NCI-H82 treated with DMSO at 0.1 percent for 48 hours (cell line): ENCODE results near the gene MPZL3.

Source experiments
- DNase-seq: peaks from one replicate; lab custom pipeline; 2025; ENCODE audit not compliant: unreplicated experiment; lab: John Stamatoyannopoulos, UW

Gene MPZL3

DNA sequence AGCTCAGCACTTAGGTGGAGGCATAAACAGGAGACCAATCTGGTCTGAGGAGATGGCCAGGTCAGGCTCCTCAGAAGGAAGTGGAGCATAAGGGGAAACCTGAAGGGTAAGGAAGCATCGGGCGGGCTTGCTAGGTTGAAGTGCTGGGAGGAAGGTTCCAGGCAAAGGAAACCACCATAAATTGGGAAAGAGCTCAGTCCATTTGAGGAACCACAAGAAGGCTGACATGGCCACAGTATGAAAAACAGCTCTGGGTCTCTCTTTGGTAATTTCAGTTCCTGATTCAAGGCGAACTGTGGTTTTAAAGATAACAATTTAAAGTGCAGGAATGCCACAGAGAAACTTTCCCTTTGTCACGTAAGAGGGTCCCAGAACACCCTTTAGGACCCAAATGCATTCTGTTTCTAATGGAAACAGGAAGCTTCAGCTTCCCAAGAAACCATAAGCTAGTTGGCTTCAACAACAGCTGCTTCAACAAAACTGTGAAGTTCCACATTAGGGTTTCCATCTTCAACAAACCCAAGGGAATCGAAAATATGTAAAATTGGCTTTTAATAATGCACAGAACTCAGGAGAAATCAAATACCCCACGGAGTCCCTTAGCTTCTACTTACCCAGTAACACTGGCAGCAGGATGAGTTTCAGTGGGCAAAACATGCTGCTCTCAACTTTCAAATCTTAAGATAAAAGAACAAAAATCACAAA lies 37.8 kb downstream of the MPZL3 start:
- no peak for DNase-seq

DNA sequence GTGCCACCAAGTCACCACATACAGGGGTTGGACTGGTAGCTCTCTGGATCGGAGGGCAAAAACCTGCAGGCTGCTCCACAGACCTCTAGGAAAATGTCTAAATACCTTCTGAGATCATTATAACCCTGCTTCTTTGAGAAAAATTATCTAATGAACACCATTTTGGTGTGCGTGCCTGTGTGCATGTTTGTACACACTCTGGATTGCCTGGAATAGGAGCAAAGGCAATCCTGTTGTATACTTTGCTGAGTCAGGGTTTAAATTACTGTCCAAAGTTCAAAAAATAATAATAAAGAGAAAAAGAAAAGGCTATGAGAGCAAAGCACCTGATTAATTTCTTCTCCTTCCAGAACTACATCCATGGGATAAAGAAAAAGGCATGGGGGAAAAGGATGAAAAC lies 38.4 kb downstream of the MPZL3 start:
- DNase-seq: no peak

DNA sequence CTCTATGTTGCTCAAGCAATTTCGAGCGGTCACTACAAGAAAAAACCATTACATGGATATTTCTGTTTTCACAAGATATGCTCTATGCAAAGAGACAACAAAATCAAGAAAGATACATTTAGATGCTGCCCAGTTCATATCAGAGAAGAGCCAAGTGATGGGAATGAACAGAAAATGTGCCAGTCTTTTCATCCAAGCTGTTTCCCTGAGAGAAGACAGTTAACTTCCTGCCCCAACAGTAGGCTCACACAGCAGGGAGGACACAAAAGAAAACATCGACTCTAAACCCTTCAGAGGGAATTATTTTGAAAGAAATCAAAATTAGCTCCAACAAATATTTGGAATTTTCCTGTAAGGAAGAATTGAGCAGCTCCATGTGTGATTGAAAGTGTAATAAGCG lies 39.0 kb downstream of the MPZL3 start:
- no peak for DNase-seq

DNA sequence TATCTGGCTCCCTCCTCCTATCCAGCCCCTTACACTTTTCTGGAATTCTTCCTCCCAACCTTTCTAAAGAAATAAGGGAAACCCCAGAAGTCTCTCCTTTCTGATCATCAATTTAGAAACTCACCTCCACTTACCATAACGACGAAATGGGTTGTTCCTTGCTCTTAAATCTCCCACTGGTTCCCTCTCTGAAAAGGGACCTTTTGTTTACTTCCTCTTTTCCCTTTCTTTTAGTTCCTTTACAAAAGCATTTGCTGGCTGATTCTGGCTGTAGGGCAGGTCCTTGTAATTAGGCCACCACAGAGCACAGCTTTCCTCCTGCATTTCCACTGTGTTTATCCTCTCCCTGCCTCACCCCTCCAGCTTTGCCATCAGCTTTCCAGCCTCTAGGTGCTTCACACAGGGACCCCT lies 39.4 kb downstream of the MPZL3 start:
- no peak for DNase-seq

DNA sequence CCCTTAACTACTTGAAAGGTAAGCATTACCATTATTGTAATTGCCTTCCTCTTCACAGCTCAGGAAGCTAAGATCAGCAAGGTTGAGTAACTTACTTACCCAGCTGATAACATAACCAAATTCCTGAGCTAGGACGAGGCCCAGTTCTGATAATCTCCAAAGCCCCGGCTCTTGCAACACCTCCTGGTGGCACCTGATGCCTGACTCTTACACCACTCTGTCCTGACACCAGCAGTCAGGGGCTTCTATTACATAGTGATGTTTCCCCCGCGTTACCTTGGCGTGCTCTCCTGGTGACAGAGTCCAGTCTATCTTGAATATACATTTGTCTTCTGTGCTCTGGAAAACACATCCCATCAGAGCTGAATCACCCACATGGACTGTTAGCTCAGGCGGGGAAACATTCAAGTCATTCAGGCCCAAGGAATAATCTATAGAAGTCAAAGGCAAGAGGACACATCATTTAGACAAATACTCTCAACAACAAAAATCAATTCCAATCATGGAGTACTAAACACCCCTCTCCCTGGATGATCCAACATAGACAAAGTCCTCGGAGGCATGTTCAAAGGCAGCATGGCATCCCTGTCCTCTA lies 39.9 kb downstream of the MPZL3 start:
- no peak for DNase-seq

DNA sequence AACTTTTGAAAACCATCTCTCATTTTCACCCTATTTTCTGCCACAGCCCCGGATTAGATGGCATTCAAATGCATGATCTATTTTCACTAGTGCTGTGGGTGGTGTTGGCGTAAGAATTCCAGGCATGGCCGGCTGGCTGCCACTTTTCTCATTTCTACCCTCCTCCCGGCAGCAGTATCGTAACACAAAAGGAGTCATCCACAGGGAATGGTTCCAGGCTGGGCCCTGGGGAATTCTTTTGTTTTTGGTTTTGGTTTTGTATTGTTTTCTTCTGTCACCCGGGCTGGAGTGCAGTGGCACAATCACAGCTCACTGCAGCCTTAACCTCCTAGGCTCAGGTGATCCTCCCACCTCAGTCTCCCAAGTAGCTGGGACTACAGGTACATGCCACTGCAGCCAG lies 41.2 kb downstream of the MPZL3 start:
- DNase-seq: no peak

DNA sequence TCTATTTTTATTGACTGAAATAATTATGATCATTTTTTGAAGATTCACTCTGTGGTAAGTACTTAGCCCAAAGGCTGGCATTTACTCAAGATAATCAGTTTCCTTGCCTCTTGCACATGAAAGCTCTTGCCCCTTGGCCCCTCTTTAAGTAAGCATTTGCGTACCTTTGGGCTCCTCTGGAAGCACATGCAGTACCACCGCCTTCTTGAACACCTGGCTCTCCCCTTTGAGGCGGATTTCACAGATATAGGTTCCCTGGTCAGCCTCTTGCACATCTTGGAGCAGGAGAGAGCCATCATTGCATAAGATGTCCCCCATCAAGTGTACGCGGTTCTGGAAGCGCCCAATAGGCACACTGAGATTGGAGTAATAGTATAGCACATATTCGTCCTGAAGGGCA lies 41.8 kb downstream of the MPZL3 start:
- DNase-seq: no peak

DNA sequence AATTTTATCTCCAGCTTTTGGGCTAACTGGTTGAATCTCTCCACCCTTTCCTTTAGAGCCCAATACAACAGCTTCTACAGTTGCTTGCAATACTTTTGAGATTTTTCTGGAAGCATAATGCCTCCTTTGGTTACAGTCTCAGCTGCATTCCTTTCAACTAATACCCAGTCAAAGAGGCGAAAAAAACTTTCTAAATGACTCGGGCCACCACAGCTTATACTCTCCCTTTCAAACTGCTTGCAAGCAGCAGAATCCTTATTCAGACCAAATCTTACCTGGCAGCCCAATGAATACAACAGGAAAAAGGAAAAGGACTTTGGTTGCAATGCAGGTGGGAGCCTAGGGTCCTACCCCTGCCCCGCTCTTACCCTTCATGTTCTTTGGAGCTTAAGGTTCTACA lies 43.1 kb downstream of the MPZL3 start:
- no peak for DNase-seq

DNA sequence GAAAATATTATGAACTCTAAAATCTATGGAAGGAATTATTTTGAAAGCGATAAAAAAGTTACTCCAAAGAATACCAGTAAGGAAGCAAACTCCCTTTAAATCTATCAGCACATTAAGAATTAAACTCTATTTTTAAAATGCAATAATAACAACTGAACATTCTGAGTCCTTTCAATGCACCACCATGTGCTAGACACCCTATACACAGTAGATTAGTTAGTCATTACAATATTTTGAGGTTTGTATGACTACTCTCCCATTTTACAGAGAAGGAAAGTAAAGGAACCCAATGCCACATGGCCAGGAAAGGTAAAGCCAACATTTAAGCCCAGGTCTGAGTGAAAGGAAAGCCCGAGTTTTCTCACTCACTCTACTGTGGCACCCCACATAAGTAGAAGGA lies 45.1 kb downstream of the MPZL3 start:
- DNase-seq: no peak

DNA sequence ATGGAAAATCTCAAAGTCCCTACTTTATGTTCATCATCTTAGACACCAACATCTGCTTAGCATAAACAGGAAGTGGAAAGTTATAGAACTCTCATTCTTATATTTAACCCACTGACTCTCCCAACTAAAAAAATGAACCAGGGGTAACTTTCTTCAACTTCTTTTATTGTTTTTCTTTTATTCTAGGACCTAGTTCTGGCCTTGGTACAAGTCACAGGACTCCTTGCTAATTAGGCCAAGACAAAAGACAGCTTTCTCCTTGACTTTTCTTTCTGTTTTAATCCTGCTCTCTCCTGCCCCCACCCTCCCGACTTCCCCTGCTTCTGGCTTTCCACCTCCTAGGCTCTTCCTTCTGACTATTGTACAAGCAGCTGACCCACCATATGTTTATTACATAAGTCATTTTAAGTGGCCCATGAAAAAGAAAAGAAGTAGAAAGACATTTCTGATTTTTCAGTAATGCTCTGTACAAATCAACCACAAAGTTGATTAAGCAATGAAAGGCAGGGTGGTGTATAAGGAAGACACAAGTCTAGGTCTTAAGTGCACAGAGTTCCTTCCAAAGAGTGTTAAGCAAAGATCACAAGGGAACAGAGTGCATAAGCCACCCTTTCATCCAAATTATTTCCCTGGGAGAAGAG lies 45.7 kb downstream of the MPZL3 start:
- no peak for DNase-seq

DNA sequence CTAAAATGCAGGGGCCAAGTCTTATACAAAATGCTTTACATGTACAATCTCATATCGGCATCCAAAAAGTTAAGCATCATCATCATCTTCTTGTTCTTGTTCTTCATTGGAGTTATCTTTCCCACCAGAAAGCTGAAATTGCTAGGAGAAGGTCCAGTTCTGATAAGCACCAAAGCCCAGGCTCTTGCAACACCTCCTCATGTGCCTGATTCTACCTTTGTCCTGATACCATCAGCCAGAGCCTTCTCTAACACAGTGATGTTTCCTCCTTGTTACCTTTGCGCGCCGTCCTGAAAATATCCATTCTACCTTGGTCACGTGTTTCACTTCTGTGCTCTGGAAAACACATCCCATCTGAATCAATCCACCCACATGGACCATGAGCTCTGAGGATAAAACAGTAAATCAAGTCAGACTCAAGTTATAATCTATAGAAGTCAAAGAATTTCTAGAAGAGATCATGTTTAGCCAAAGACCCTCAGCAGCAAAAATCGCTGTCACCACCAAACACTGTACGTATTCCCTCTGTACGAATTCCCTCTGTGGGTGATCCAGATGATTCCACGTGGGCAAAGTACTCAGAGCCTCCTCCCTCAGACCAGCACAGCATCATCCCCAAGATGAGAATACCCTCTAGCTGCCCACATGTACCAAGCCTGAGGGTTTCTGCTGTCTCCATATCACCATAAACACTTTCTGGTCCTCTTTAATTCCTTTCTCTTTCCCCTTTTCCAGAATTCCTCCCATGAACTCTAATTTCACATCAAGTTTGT lies 46.4 kb downstream of the MPZL3 start:
- no peak for DNase-seq

DNA sequence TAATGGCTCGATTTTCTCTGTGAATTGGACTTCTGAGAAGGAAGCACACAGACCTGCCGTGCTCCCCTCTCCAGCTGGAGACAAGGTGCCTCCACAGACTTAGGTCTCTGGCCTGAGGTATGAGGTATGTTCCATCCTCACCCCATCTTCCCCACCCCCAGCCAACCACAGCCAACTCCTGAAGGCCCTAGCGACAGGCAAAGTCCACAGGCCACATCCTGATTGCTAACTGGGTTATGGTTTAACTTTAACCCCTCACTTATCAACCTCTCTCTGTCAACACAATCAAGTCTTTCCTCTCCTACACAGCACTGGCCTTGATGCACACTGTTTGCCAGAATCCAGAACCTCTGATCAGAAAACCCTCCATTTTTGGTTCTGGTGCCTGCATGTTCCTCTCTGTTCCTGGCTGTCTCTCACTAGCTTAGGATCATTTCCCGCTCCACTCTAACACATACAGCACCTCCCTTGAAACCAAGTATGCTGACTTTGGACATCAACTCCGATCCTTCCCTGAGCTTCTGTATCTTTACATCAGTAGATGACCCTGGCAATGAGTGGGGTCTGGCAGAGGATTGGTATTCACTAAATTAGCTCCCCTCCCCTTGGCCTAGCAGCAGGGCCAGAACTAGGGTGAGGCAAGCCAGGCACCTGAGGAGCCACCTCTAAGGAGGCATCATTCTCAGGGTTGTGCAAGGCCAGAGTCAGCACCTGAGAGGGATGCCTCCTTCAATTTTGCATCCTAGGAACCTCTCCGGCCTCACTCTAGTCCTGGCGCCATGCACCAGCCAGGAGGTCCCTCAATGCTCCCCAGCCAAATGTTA lies 49.4 kb downstream of the MPZL3 start:
- DNase-seq: no peak

DNA sequence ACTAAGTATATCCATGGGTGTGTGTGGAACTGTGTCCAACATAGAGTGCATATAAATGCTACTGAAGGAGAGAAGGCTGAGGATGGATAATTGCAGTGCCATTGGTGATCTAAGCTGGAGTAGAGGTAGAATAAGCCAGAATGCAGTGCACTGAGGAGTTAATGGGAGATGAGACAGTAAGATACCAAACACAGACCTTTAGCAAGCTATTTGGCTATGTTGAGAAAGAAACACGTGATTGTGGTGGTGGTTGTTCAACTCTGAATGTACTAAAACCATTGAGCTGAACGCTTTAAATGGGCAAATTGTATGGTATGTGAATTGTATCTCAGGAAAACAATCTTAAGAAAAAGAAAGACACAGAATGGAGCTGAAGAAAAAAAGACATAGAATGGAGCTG lies 50.2 kb downstream of the MPZL3 start:
- DNase-seq: no peak

DNA sequence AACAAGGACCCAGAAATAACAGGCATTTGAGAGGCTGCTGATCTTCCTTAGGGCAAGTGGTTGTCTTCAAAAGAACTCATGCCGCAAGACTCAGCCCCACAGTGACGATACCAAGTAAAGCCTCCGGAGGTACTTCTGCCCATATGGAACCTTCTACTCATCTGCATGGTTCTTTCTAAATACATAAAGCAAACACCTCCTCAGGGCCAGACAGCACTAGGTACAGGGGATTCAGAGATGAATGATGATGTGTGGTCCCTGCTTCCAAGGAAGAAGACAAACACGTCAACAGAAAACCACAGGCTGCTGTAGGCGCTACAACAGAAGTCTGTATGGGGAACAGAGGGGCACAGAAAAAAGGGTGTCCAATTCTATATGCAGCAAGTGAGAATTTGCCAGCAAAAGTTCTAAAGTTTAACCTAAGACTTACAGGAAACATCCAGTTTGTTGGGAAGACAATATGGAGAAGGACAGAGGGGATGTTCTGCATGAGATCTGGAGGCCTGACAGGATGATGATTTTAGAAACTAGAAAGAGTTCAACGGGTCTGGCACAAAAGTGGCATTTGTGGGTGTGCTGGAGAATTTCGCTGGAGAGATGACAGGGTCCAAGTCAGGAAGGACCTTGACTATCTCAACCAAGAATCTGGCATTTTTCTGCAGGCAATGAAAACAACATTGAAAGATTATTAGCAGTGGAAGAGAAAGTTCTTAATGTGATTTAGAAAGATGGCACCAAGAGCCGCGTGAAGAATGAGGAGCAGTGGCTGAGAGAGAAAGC lies 51.1 kb downstream of the MPZL3 start:
- DNase-seq: no peak

DNA sequence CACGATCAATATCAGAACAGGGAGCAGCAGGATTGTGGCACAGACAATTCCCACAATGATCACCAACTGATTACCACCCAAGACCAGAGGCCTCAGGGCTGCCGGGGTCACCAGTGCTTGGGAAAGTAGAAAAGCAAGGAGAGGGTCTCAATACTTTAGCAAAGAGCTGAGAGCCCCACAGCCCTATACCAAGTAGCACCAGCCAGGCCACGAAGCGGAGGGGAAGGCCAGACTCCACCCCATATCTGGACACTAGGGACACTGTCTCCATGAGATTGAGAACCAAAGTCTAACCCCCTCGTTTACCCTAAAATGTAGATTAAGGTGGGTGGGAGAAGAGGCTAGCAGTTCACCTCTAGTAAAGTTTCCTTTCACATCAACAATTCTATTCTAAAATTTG lies 51.7 kb downstream of the MPZL3 start:
- no peak for DNase-seq

DNA sequence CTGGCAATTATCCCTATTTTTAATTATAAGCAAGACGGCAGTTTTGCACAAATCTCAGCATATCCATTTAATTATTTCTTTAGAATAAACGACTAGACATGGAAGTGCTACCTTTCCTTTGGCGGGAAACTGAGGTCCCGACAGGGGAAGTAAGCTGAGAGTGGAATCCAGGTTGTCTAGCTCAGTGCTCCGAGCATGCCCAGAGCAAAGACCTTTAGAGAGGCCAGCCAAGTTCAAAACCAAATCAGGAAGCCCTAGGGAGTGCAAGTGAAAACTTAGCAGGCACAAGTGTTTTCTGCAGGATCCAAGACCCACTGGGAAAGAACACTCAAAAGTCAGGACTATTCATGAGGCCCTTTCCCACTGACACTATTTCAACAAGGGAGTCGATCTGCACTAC lies 53.0 kb downstream of the MPZL3 start:
- no peak for DNase-seq

DNA sequence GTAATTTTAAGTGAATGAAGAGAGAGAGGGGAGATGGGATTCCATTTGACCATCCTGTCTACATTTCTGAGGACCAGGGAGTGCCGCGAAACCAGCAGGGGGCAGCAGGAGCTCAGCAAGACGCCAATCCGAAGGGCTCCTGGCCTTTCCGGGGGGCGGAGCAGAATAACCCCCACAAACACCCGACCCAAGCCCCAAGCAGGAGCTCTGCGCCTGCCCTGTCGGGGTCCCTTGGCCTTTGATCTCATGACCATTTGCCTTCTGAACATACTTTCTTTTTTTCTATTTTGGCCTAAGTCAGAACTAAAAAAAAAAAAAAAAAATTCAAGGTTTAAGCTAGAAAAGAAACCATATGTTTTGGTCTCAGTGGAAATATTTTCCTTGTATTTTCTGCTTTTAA lies 53.8 kb downstream of the MPZL3 start:
- no peak for DNase-seq

DNA sequence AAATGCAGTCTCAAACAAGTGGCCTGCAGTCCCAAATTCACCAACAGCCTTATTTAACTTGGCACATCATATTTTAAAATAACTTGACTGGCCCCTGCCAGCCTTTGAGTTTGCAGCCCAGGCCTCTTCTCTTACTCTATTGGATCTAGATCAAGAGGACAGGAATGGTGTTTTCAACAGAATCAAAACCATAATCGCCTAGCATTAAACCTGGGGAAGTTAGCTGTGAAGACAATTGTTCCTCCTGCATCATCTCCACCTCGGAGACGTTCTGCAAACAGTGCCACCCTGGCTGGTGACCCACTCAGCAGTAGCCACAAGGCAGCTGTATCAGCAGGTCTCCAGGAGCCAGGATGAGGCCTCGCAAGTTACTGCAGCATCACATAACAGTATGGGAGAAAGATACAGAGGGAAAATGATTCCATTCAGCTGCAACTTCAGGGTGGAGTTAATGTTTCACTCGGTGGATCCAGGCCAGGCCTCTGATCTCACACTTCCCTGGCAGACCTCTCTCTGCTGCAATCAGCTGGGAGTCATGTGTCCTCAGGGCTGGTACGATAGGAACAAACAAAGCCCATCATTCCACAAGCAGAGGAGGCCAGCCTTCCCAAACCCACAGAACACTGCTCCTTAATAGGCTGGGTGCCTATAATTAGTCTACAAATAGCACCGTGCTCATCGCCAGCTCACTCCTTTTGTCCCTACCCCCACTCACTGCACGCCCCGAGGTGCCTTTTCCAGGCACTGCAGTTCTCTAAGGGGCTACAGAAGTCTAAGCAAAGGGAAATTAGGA lies 57.1 kb downstream of the MPZL3 start:
- DNase-seq: no peak

DNA sequence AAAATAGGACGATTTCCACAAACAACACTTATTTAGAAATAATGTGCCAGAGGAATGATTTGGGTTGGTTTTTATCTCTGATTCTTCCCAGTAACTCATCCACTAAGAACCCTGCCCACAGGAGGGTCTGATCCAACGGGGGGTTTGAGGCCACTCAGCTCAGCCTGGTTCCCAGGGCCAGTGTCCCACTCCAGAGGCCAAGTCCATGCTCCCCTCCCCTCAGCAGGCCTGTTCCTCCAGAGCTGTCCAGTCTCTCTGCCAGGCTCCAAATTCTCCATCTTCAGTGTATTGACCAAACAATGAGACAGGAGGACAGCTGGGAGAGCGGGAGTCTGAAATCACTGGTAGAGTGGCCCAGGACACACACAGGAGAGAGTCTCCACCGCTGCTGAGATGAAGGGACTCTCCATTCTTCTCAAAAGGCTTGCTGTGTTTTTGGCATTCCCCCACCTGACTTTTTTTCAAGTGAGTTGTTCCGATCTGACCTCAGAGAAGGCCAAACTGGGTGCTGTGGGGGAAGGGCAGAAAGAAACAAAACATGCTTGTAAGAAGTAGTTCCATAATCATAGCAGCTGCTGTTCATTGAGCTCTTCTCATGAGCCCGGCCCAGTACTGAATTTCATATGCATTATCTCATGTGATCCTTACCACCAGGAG lies 58.1 kb downstream of the MPZL3 start:
- DNase-seq: no peak
